RWPE1 (cell line): ENCODE data around the gene ALDH1A2.

Experiments used
- CTCF ChIA-PET: fragments of 350-600 bp; sonication (Branson Sonifier 250); formaldehyde crosslinking; extraction: SDS; loops from one replicate; lab custom pipeline; 2021; lab: Yijun Ruan, JAX
- POLR2A ChIA-PET: fragments of 400-600 bp; formaldehyde crosslinking; extraction: SDS; loops from one replicate; lab custom pipeline; 2020; ENCODE audit warnings: antibody characterized with exemption; ENCODE audit not compliant: low non-redundant PET; lab: Yijun Ruan, JAX
- DNase-seq: peaks from one replicate; pipeline ENCODE4 v3.0.0; 2012; ENCODE audit warnings: low spot score
- H3K27ac ChIP-seq: fragments of 450-650 bp; 2 replicates; pipeline ENCODE4 v1.5.1; 2017
- CTCF ChIP-seq: fragments of 450-650 bp; conservative IDR thresholded peaks from 2 replicates; pipeline ENCODE4 v1.5.1; 2017; ENCODE audit warnings: low read depth, mild to moderate bottlenecking

Gene ALDH1A2

GRCh38 chr15:57931570-57931969 is 133.9 kb downstream of the ALDH1A2 start:
- no peak for TF ChIP-seq CTCF
- no peak for DNase-seq
- H3K27ac ChIP-seq: no peak overlapping the region
- CTCF ChIA-PET: no interaction called here
- POLR2A ChIA-PET: no interaction called here

- CTCF ChIA-PET: interaction anchor here (0.7 kb wide), 1 partner anchor 177 kb away, joined by 5 read pairs; no protein-coding TSS in a partner anchor
- no peak overlapping the region for H3K27ac ChIP-seq
- POLR2A ChIA-PET: no interaction called here
- DNase-seq: no peak
- TF ChIP-seq CTCF: no peak
Observed at GRCh38 chr15:57927091-57927631, 138.3 kb downstream of the ALDH1A2 start.

- DNase-seq: no peak
- ChIA-PET CTCF (no interaction called here), POLR2A (no interaction called here)
- no peak for TF ChIP-seq CTCF
- no peak overlapping the region for H3K27ac ChIP-seq
Observed at GRCh38 chr15:57925650-57926049, 139.9 kb downstream of the ALDH1A2 start.

- ChIA-PET POLR2A (no interaction called here), CTCF (no interaction called here)
- no peak for DNase-seq
- TF ChIP-seq CTCF: no peak
- H3K27ac ChIP-seq: no peak overlapping the region
Observed at GRCh38 chr15:57924598-57924997, 140.9 kb downstream of the ALDH1A2 start.

- no peak for DNase-seq
- ChIA-PET POLR2A (no interaction called here), CTCF (interaction anchor here (1.2 to 1.5 kb wide), 2 partner anchors 46 to 142 kb away, joined by 4 to 8 read pairs; partner anchors contain the start of gene ALDH1A2)
- no peak for TF ChIP-seq CTCF
- no peak overlapping the region for H3K27ac ChIP-seq
Observed at GRCh38 chr15:57923750-57924149, 141.8 kb downstream of the ALDH1A2 start.

- DNase-seq: no peak
- ChIA-PET POLR2A (no interaction called here), CTCF (interaction anchor here (1.2 to 1.5 kb wide), 2 partner anchors 47 to 143 kb away, joined by 4 to 8 read pairs; partner anchors contain the start of gene ALDH1A2)
- H3K27ac ChIP-seq: no peak overlapping the region
- no peak for TF ChIP-seq CTCF
Observed at GRCh38 chr15:57923306-57923705, 142.2 kb downstream of the ALDH1A2 start.
